ENCODE data around the gene ACOT11.

DNA sequence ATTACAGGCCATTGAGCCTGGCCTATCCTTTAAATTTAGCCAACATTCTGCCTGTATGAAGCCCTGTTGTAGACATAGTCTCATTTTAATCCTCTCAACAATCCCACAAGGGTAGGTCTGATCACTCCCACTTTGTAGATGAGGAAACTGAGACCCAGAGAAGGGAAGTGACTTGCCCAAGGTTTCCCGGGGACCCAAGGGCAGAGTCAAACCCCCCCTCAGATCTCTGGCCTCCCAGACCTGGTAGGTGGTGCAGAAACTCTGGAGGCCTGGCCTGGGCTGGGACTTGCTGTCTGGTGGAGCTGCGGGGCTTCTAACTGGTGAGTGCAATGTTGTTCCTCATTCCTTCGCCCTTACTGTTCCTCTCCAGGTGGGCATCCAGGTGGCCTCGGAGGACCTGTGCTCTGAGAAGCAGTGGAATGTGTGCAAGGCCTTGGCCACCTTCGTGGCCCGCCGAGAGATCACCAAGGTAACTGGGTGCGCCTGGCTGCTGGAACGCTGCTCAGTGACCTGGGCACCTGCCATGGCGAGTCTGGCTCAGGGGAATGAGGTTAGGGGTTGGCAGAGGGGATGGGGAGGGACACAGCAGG lies 45.6 kb downstream of the ACOT11 start:
- no peak for TF ChIP-seq EZH2 (IDR thresholded peaks at IDR 0.05; ENCODE audit: low read length, missing control alignments)
- TF ChIP-seq, protein P1, sequence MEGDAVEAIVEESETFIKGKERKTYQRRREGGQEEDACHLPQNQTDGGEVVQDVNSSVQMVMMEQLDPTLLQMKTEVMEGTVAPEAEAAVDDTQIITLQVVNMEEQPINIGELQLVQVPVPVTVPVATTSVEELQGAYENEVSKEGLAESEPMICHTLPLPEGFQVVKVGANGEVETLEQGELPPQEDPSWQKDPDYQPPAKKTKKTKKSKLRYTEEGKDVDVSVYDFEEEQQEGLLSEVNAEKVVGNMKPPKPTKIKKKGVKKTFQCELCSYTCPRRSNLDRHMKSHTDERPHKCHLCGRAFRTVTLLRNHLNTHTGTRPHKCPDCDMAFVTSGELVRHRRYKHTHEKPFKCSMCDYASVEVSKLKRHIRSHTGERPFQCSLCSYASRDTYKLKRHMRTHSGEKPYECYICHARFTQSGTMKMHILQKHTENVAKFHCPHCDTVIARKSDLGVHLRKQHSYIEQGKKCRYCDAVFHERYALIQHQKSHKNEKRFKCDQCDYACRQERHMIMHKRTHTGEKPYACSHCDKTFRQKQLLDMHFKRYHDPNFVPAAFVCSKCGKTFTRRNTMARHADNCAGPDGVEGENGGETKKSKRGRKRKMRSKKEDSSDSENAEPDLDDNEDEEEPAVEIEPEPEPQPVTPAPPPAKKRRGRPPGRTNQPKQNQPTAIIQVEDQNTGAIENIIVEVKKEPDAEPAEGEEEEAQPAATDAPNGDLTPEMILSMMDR (conservative IDR thresholded peaks at IDR 0.05 in 1 of 2, IDR thresholded peaks at IDR 0.05 in 1 of 2; ENCODE audit: low read depth in 1 of 2, low read length in 2 of 2): no peak

Measured in fibroblast of lung (primary cell).